Endothelial cell of umbilical vein (primary cell): ENCODE results near the gene FAM114A1. TPM values are rescaled to one million over a fixed set of nuclear protein-coding genes. Genes with fewer than 3 reads are reported as not detected.

Experiments
- BruUV-seq: library from RNA; stranded (reverse); fragments of 400-500 nt; replicated peaks from 2 replicates; lab custom pipeline; 2021; lab: Mats Ljungman, UMichigan
- CTCF ChIA-PET: fragments of 300-600, 350-600 bp; sonication (Branson Sonifier 250); formaldehyde crosslinking; loops from one replicate; lab custom pipeline; 2021; ENCODE audit warnings: antibody characterized with exemption, inconsistent platforms; lab: Charles Lee
- POLR2A ChIA-PET: fragments of 300-600, 350-600 bp; sonication (Branson Sonifier 250); formaldehyde crosslinking; loops from one replicate; lab custom pipeline; 2021; ENCODE audit warnings: antibody characterized with exemption, inconsistent platforms; lab: Charles Lee
- DNase-seq: peaks from one replicate; pipeline ENCODE4 v3.0.0-alpha.2; 2011; ENCODE audit warnings: low read depth, low spot score
- FAIRE-seq: peaks from 2 replicates; lab custom pipeline; 2011; peaks lifted over from hg19 to GRCh38; lab: Jason Lieb, UNC
- H2AFZ ChIP-seq: 2 replicates; pipeline ENCODE4 v1.6.0; 2012; ENCODE audit warnings: low read depth, low read length, control low read depth, inconsistent platforms
- H3K27ac ChIP-seq: 2 replicates; pipeline ENCODE4 v1.5.1; 2011; ENCODE audit warnings: low read depth, mild to moderate bottlenecking, control low read depth, low read length, moderate library complexity; ENCODE audit not compliant: insufficient read depth
- H3K27me3 ChIP-seq, 2 experiments: 2 replicates each; pipeline versions ENCODE4 v1.6.0 to v1.6.1; 2011; ENCODE audit warnings: low read length in 2 of 2, mixed read lengths in 1 of 2; ENCODE audit not compliant: control insufficient read depth in 2 of 2, insufficient read depth in 2 of 2
- H3K36me3 ChIP-seq, 2 experiments: 2 replicates in 1 of 2; 3 replicates in 1 of 2; pipeline ENCODE4 v1.5.1; 2011; ENCODE audit warnings: low read length in 2 of 2, mild to moderate bottlenecking in 1 of 2, moderate library complexity in 1 of 2; ENCODE audit not compliant: control insufficient read depth in 2 of 2, insufficient read depth in 2 of 2; ENCODE audit errors: extremely low read depth in 1 of 2
- H3K4me1 ChIP-seq: 3 replicates; pipeline ENCODE4 v1.5.1; 2011; ENCODE audit warnings: mild to moderate bottlenecking, low read length; ENCODE audit not compliant: control insufficient read depth, insufficient read depth; ENCODE audit errors: extremely low read depth
- H3K4me2 ChIP-seq: 2 replicates; pipeline ENCODE4 v1.6.1; 2011; ENCODE audit warnings: low read length, control low read depth, mixed read lengths; ENCODE audit not compliant: insufficient read depth
- H3K4me3 ChIP-seq, 3 experiments: fragments of 200-600 bp in 1 of 3; sonication (generic), shearing (Covaris generic) in 1 of 3; replicated peaks in 1 of 3; 2 replicates each; pipeline ENCODE4 v1.5.1; 2011 to 2016; ENCODE audit warnings: control low read depth in 3 of 3, low read length in 3 of 3, mild to moderate bottlenecking in 2 of 3, inconsistent platforms in 1 of 3, low read depth in 1 of 3, moderate library complexity in 1 of 3; ENCODE audit not compliant: insufficient read depth in 1 of 3
- H3K79me2 ChIP-seq: 2 replicates; pipeline ENCODE4 v1.6.0; 2012; ENCODE audit warnings: low read length, inconsistent platforms; ENCODE audit not compliant: control insufficient read depth, insufficient read depth
- H3K9ac ChIP-seq: replicated peaks from 2 replicates; pipeline ENCODE3; 2011; ENCODE audit warnings: low read length, control low read depth; ENCODE audit not compliant: insufficient read depth; ENCODE audit errors: extremely low read depth
- H3K9me1 ChIP-seq: replicated peaks from 3 replicates; pipeline ENCODE4 v1.6.0; 2011; ENCODE audit warnings: mild to moderate bottlenecking, low read length; ENCODE audit not compliant: control insufficient read depth, insufficient read depth; ENCODE audit errors: extremely low read depth
- H3K9me3 ChIP-seq: replicated peaks from 2 replicates; pipeline ENCODE4 v1.5.1; 2012; ENCODE audit warnings: low read length, inconsistent platforms; ENCODE audit not compliant: control insufficient read depth, insufficient read depth
- H4K20me1 ChIP-seq: replicated peaks from 2 replicates; pipeline ENCODE3; 2011; ENCODE audit warnings: mild to moderate bottlenecking, low read length; ENCODE audit not compliant: control insufficient read depth, insufficient read depth; ENCODE audit errors: extremely low read depth
- EZH2 ChIP-seq: IDR thresholded peaks from 2 replicates; pipeline ENCODE4 v1.6.1; 2012; ENCODE audit warnings: borderline replicate concordance, low read depth, mild to moderate bottlenecking, moderate library complexity, low read length, inconsistent platforms; ENCODE audit not compliant: severe bottlenecking
- FOS ChIP-seq: IDR thresholded peaks from 2 replicates; pipeline ENCODE4 v1.6.1; 2011; ENCODE audit warnings: mild to moderate bottlenecking, low read length, moderate library complexity, borderline replicate concordance; ENCODE audit not compliant: insufficient read depth
- GATA2 ChIP-seq: IDR thresholded peaks from 2 replicates; pipeline ENCODE4 v1.7.0; 2011; ENCODE audit warnings: low read depth, mild to moderate bottlenecking, moderate library complexity, mixed read lengths, low read length; ENCODE audit not compliant: insufficient read length, insufficient read depth
- JUN ChIP-seq: IDR thresholded peaks from 2 replicates; pipeline ENCODE4 v1.6.1; 2011; ENCODE audit warnings: borderline replicate concordance, low read depth; ENCODE audit not compliant: insufficient read length, insufficient read depth
- MAX ChIP-seq: IDR thresholded peaks from 2 replicates; pipeline ENCODE4 v1.6.1; 2011; ENCODE audit not compliant: insufficient read depth, insufficient read length
- MYC ChIP-seq: IDR thresholded peaks from one replicate; pipeline ENCODE4 v1.6.1; 2011; ENCODE audit warnings: mild to moderate bottlenecking, low read depth, low read length
- POLR2A ChIP-seq: IDR thresholded peaks from 2 replicates; pipeline ENCODE4 v1.6.1; 2012; ENCODE audit warnings: low read depth, mild to moderate bottlenecking, control low read depth, low read length
- POLR2AphosphoS5 ChIP-seq: IDR thresholded peaks from 2 replicates; pipeline ENCODE4 v1.6.1; 2012; ENCODE audit warnings: low read depth, mild to moderate bottlenecking, control low read depth, low read length, moderate library complexity; ENCODE audit not compliant: insufficient read depth
- dilution Hi-C: fragments of 300-500 bp; cut with MboI; formaldehyde crosslinking; loops from one replicate; pipeline ENCODE4 v1.15.0; 2019; ENCODE audit warnings: low sequenced_read_pairs; ENCODE audit not compliant: extremely low pct_ligation_motif_present
- intact Hi-C: fragments of 100-400 bp; cut with micrococcal nuclease; formaldehyde crosslinking; loops from one replicate; pipeline ENCODE4 v1.10.0; 2022
- polyA plus RNA-seq, 4 experiments: library from polyadenylated mRNA; depleted of rRNA in 3 of 4; stranded (reverse) in 3 of 4; unstranded in 1 of 4; fragments of >200 nt; gene quantifications; 2 replicates each; pipeline versions ENCODE4 v1.2.1 to v1.2.3, GENCODE V29; 2011 to 2012; ENCODE audit warnings: missing spikeins in 1 of 4
- total RNA-seq: library from RNA; stranded (reverse); gene quantifications from 2 replicates; pipeline ENCODE4 v1.2.3, GENCODE V29; 2021
- TF ChIP-seq, protein P1 (sequence below), 2 donors: IDR thresholded peaks; 1 replicate in 1 of 2; 2 replicates in 1 of 2; pipeline ENCODE4 v1.5.1; 2011; ENCODE audit warnings: low read length in 2 of 2, mild to moderate bottlenecking in 2 of 2, moderate library complexity in 2 of 2, control low read depth in 1 of 2, inconsistent platforms in 1 of 2, low read depth in 1 of 2; ENCODE audit not compliant: insufficient read depth in 1 of 2; ENCODE audit errors: extremely low read depth in 1 of 2

Gene FAM114A1
- total and polyA plus RNA-seq, 2 donors (not counting 3 experiments of a cell fraction or from before 2014, with no cell fraction given) = 99.2 to 118 TPM

DNA sequence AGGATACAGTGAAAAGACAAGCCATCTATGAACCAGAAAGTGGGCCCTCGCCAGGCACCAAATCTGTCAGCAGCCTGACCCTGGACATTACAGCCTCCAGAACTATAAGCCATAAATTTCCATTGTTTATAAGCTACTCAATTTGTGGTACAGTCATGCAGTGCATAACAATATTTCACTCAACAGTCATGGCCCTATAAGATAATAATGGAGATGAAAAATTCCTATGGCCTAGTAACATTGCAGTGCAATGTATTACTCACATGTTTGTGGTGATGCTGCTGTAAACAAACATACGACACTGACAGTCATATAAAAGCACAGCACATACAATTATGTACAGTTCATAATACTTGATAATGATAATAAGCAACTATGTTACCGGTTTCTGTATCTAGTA, 45.9 kb upstream of the FAM114A1 start:
- Histone ChIP-seq H3K4me2 (no peak overlapping the region), H3K9ac (no peak overlapping the region), H3K27me3 (peaks cover 13 to 14% of the 10 kb centered on the region in 2 experiments), H4K20me1 (no peaks in the 10 kb centered on the region), H3K9me3 (no peaks in the 10 kb centered on the region), H2AFZ (no peak overlapping the region), H3K36me3 (no peaks in the 10 kb centered on the region), H3K27ac (no peak overlapping the region), H3K4me3 (no peak overlapping the region), H3K9me1 (no peaks in the 10 kb centered on the region), H3K4me1 (no peaks in the 10 kb centered on the region), H3K79me2 (no peaks in the 10 kb centered on the region)
- FAIRE-seq (no peak), DNase-seq (no peak)
- no peak for TF ChIP-seq MYC
- TF ChIP-seq JUN = no peak
- TF ChIP-seq, protein P1, sequence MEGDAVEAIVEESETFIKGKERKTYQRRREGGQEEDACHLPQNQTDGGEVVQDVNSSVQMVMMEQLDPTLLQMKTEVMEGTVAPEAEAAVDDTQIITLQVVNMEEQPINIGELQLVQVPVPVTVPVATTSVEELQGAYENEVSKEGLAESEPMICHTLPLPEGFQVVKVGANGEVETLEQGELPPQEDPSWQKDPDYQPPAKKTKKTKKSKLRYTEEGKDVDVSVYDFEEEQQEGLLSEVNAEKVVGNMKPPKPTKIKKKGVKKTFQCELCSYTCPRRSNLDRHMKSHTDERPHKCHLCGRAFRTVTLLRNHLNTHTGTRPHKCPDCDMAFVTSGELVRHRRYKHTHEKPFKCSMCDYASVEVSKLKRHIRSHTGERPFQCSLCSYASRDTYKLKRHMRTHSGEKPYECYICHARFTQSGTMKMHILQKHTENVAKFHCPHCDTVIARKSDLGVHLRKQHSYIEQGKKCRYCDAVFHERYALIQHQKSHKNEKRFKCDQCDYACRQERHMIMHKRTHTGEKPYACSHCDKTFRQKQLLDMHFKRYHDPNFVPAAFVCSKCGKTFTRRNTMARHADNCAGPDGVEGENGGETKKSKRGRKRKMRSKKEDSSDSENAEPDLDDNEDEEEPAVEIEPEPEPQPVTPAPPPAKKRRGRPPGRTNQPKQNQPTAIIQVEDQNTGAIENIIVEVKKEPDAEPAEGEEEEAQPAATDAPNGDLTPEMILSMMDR (IDR thresholded peaks at IDR 0.05; ENCODE audit: extremely low read depth in 1 of 2, insufficient read depth in 1 of 2, low read depth in 1 of 2, low read length in 2 of 2) = no peak
- no peak for TF ChIP-seq EZH2
- no peak for TF ChIP-seq POLR2AphosphoS5
- no peak for TF ChIP-seq MAX
- no peak for TF ChIP-seq GATA2
- TF ChIP-seq POLR2A = no peak
- TF ChIP-seq FOS = no peak
- intact Hi-C loops (no loop called here), dilution Hi-C loops (no loop called here)
- POLR2A ChIA-PET = no interaction called here
- no TSS peak for BruUV-seq
- CTCF ChIA-PET = interaction anchor here (0.5 to 2.1 kb wide), 6 partner anchors 9 to 41 kb away, joined by 3 to 5 read pairs (median 4); partner anchors contain the start of gene TLR10
